Loucy (cell line): ENCODE data around the gene VAV1.

Experiments
- H2AFZ ChIP-seq: fragments of 200-600 bp; sonication (generic); 2 replicates; pipeline ENCODE4 v1.6.0; 2016; ENCODE audit warnings: antibody characterized with exemption, mild to moderate bottlenecking, low read length, moderate library complexity
- H3F3A ChIP-seq: fragments of 200-600 bp; 2 replicates; pipeline ENCODE4 v1.6.0; 2016; ENCODE audit warnings: antibody characterized with exemption, low read depth, mild to moderate bottlenecking
- H3K27me3 ChIP-seq: fragments of 200-600 bp; sonication (generic); 2 replicates; pipeline ENCODE4 v1.6.1; 2014; ENCODE audit warnings: low read length, mild to moderate bottlenecking; ENCODE audit not compliant: insufficient read depth, poor library complexity, severe bottlenecking
- H3K36me3 ChIP-seq: fragments of 200-600 bp; sonication (generic); 2 replicates; pipeline ENCODE4 v1.6.1; 2016; ENCODE audit warnings: low read length; ENCODE audit not compliant: insufficient read depth
- H3K4me1 ChIP-seq: fragments of 200-600 bp; sonication (generic); 2 replicates; pipeline ENCODE4 v1.5.1; 2014; ENCODE audit warnings: low read length, mild to moderate bottlenecking; ENCODE audit not compliant: insufficient read depth, poor library complexity, severe bottlenecking
- H3K4me2 ChIP-seq: fragments of 200-600 bp; sonication (generic); 2 replicates; pipeline ENCODE4 v1.6.0; 2014; ENCODE audit warnings: antibody characterized with exemption, low read length, low read depth, mild to moderate bottlenecking; ENCODE audit not compliant: poor library complexity, severe bottlenecking
- H3K4me3 ChIP-seq: fragments of 200-600 bp; sonication (generic); 2 replicates; pipeline ENCODE4 v1.5.1; 2014; ENCODE audit warnings: low read length, mild to moderate bottlenecking, mixed read lengths; ENCODE audit not compliant: poor library complexity, severe bottlenecking
- H3K79me2 ChIP-seq: fragments of 200-600 bp; sonication (generic); 2 replicates; pipeline ENCODE4 v1.6.1; 2014; ENCODE audit warnings: low read length; ENCODE audit not compliant: insufficient read depth
- H3K9ac ChIP-seq: fragments of 200-600 bp; sonication (generic); 2 replicates; pipeline ENCODE4 v1.6.0; 2014; ENCODE audit warnings: mild to moderate bottlenecking, low read depth, low read length, moderate library complexity; ENCODE audit not compliant: poor library complexity, severe bottlenecking
- H3K9me2 ChIP-seq: fragments of 200-600 bp; sonication (generic); replicated peaks from 2 replicates; pipeline ENCODE4 v1.6.1; 2016; ENCODE audit warnings: low read depth, low read length, mixed read lengths
- H3K9me3 ChIP-seq: fragments of 200-600 bp; sonication (generic); 2 replicates; pipeline ENCODE4 v1.6.1; 2014; ENCODE audit warnings: mild to moderate bottlenecking, antibody characterized with exemption, low read length, low read depth; ENCODE audit not compliant: insufficient read depth
- H4K20me1 ChIP-seq: fragments of 200-600 bp; sonication (generic); 2 replicates; pipeline ENCODE4 v1.6.0; 2014; ENCODE audit warnings: antibody characterized with exemption, low read length, mild to moderate bottlenecking; ENCODE audit not compliant: insufficient read depth, poor library complexity, severe bottlenecking
- CTCF ChIP-seq: fragments of 200-600 bp; sonication (generic); conservative IDR thresholded peaks from 2 replicates; pipeline ENCODE4 v1.5.1; 2014; ENCODE audit warnings: mild to moderate bottlenecking, antibody characterized with exemption, low read length
- EZH2phosphoT487 ChIP-seq: fragments of 200-600 bp; IDR thresholded peaks from 2 replicates; pipeline ENCODE4 v1.6.1; 2018; ENCODE audit warnings: antibody characterized with exemption, mild to moderate bottlenecking, moderate library complexity, borderline replicate concordance

VAV1 gene

GRCh38 chr19:6751189-6751588 lies 21.3 kb upstream of the VAV1 start:
- Histone ChIP-seq H3F3A (no peaks in the 10 kb centered on the region), H3K4me1 (no peaks in the 10 kb centered on the region), H3K36me3 (no peaks in the 10 kb centered on the region), H3K9me3 (no peaks in the 10 kb centered on the region), H4K20me1 (no peaks in the 10 kb centered on the region), H3K79me2 (no peaks in the 10 kb centered on the region), H3K9ac (no peak overlapping the region), H3K9me2 (no peaks in the 10 kb centered on the region), H3K27me3 (no peaks in the 10 kb centered on the region), H2AFZ (no peak overlapping the region), H3K4me2 (no peak overlapping the region), H3K4me3 (no peak overlapping the region)
- TF ChIP-seq EZH2phosphoT487 (no peak), CTCF (no peak)

GRCh38 chr19:6752256-6753177 lies 20.0 kb upstream of the VAV1 start:
- H3K4me1 ChIP-seq = no peaks in the 10 kb centered on the region
- no peaks in the 10 kb centered on the region for H4K20me1 ChIP-seq
- TF ChIP-seq EZH2phosphoT487 = no peak
- TF ChIP-seq CTCF = no peak
- no peak overlapping the region for H3K4me3 ChIP-seq
- H3K36me3 ChIP-seq = no peaks in the 10 kb centered on the region
- no peak overlapping the region for H2AFZ ChIP-seq
- H3K9me3 ChIP-seq = no peaks in the 10 kb centered on the region
- no peaks in the 10 kb centered on the region for H3K79me2 ChIP-seq
- no peaks in the 10 kb centered on the region for H3K27me3 ChIP-seq
- H3K9ac ChIP-seq = no peak overlapping the region
- no peaks in the 10 kb centered on the region for H3F3A ChIP-seq
- no peaks in the 10 kb centered on the region for H3K9me2 ChIP-seq
- H3K4me2 ChIP-seq = no peak overlapping the region

GRCh38 chr19:6753178-6754031 lies 19.1 kb upstream of the VAV1 start:
- Histone ChIP-seq H2AFZ (no peak overlapping the region), H3K4me2 (no peak overlapping the region), H3K27me3 (no peaks in the 10 kb centered on the region), H3K9me3 (no peaks in the 10 kb centered on the region), H3K79me2 (no peaks in the 10 kb centered on the region), H3K4me3 (no peak overlapping the region), H3K9ac (no peak overlapping the region), H3K9me2 (no peaks in the 10 kb centered on the region), H3F3A (no peaks in the 10 kb centered on the region), H3K36me3 (no peaks in the 10 kb centered on the region), H3K4me1 (no peaks in the 10 kb centered on the region), H4K20me1 (no peaks in the 10 kb centered on the region)
- TF ChIP-seq CTCF (no peak), EZH2phosphoT487 (no peak)
